Measurements from ENCODE around the gene CCDC68. TPM values are rescaled to one million over a fixed set of nuclear protein-coding genes. Genes with fewer than 3 reads are reported as not detected.
"Not testable (repeated sequence)": the region's sequence is repeated elsewhere in the genome, so short reads cannot be mapped to it uniquely, and the experiment has no call there.

The CCDC68 gene
- total RNA-seq, 3 donors from 2014 or later = not detected

DNA sequence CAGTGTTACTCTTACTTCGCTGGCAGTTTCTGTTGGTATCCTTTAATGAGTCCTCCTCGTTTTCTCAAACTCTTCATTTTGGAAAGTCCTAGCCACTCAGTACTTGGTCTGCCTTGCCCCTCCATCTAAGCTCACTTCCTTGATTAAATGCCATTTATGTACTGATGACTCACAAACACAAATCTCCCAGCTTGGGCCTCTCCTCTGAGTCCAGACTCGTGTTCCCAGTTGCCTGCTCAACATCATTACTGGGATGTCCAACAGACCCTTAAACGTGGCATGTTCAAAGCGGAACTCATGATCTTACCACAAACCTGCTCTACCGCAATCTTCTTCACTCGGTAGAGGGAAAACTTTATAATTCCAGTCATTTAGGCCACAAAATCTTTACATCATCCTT, 13.8 kb upstream of the CCDC68 start:
- no peak overlapping the region for H3K4me3 Mint-ChIP-seq
- H3K36me3 Mint-ChIP-seq (ENCODE audit: insufficient read depth) = no peaks in the 10 kb centered on the region
- H3K27me3 Mint-ChIP-seq (ENCODE audit: low read depth) = peaks cover 2% of the 10 kb centered on the region
- no peaks in the 10 kb centered on the region for H3K9me3 Mint-ChIP-seq
- no peaks in the 10 kb centered on the region for H3K4me1 Mint-ChIP-seq (ENCODE audit: low read depth)
- DNase-seq (no peak), ATAC-seq (no peak)

DNA sequence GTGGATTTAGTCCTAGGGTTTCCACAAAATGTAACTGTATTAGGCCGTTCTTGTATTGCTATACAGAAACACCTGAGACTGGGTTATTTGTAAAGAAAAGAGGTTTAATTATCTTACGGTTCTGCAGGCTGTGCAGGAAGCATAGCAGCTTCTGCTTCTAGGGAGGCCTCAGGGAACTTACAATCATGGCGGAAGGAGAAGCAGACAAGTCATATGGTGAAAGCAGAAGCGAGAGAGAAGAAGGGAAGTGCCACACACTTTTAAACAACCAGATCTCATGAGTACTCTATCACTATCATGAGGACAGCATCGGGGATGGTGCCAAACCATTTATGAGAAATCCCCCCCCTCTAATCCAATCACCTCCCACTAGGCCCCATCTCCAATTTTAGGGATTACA, 9.5 kb upstream of the CCDC68 start:
- Mint-ChIP-seq H3K4me1 (ENCODE audit: low read depth) (no peaks in the 10 kb centered on the region), H3K4me3 (no peak overlapping the region), H3K9me3 (no peaks in the 10 kb centered on the region), H3K36me3 (ENCODE audit: insufficient read depth) (no peaks in the 10 kb centered on the region), H3K27me3 (ENCODE audit: low read depth) (peaks cover 5% of the 10 kb centered on the region)
- DNase-seq (no peak), ATAC-seq (no peak)

DNA sequence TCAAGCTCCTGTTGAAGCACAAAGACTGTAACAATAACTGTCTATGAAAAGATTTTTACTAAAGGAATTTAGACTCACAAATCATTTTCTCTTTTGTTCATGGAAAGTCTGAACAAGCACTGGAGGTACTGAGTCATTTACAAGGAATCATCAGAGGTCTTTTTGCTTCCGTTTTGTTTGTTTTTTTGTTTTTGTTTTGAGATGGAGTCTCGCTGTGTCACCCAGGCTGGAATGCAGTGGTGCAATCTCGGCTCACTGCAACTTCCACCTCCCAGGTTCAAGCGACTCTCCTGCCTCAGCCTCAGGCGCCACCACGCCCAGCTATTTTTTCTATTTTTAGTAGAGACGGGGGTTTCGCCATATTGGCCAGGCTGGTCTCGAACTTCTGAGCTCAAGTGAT, 9.0 kb upstream of the CCDC68 start:
- not testable (repeated sequence) for H3K27me3 Mint-ChIP-seq (ENCODE audit: low read depth); H3K36me3 Mint-ChIP-seq (ENCODE audit: insufficient read depth); ATAC-seq; H3K4me1 Mint-ChIP-seq (ENCODE audit: low read depth); H3K4me3 Mint-ChIP-seq; H3K9me3 Mint-ChIP-seq; DNase-seq

DNA sequence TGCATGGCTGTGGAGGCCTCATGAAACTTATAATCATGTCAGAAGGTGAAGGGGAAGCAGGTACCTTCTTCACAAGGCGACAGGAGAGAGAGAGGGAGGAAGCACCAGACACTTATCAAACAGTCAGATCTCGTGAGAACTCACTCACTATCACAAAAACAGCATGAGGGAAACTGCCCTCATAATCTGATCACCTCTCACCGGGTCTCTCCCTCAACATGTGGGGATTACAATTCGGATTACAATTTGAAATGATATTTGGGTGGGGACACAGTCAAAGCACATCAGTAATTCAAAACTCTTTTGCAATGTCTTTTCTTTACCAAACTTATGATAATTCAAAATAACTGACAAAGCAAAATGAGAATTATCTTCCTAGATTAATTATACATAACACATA, 8.5 kb upstream of the CCDC68 start:
- Mint-ChIP-seq H3K4me3 (no peak overlapping the region), H3K36me3 (ENCODE audit: insufficient read depth) (no peaks in the 10 kb centered on the region), H3K9me3 (no peaks in the 10 kb centered on the region), H3K27me3 (ENCODE audit: low read depth) (peaks cover 6% of the 10 kb centered on the region), H3K4me1 (ENCODE audit: low read depth) (no peaks in the 10 kb centered on the region)
- DNase-seq (no peak), ATAC-seq (no peak)

DNA sequence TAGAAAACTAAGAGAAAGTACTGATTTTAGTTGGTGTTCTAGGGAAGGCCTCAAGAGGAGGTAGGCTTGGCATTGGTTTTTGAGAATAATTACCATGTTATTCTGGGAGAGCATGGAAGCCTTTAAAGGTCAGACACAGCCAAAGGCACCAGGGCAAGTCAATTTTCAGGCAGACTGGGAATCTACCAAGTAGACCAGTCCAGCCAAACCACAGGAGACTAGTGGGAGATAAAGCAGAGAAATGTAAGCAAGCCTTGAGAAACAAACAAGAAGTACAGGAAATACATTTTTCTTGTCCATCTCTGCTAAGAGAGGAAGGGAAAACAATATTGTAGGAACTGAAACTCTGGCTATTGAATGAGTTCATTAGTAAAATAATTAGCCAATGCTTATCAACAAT, 5.5 kb upstream of the CCDC68 start:
- no peak for ATAC-seq

DNA sequence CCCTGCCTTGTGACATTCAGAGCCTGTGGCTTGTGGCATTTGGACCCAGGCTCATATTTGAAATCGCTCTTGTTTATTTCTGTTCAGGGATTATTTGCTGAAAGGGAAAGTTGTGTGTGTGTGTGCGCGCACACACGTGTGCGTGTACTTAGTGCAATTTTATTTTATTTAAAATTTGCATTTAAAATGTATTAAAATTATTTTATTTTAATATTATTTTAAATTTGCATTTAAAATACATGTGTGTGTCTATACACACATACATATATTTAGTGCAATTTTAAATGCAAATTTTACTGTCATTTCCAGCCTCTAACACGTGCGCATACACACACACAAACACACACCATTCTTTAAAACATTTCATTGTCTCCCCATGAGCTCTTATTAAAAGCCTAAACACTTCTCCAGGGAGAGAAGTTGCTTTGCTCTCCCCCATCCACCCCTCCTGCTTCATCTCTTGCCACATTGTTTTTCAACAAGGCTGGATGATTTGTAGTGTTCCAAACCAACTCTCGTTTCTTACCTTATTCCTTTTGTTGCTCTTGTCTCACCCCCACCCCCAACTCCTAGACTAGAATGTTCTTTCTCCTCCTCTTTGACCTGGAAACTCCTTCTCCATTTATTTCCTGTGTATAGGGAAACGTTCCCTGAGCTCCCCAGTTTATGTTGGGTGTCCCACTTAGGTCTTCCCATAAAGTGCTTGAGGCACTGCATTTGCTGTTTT, 3.8 kb upstream of the CCDC68 start:
- Mint-ChIP-seq H3K4me1 (ENCODE audit: low read depth) (no peaks in the 10 kb centered on the region), H3K9me3 (no peaks in the 10 kb centered on the region), H3K36me3 (ENCODE audit: insufficient read depth) (no peaks in the 10 kb centered on the region), H3K4me3 (no peak overlapping the region), H3K27me3 (ENCODE audit: low read depth) (peaks cover 32% of the 10 kb centered on the region)
- ATAC-seq = no peak
- no peak for DNase-seq

More for the DNA sequence above, 5.5 kb upstream of the CCDC68 start:
- H3K4me1 Mint-ChIP-seq (ENCODE audit: low read depth) = no peaks in the 10 kb centered on the region
- H3K4me3 Mint-ChIP-seq = no peak overlapping the region
- no peaks in the 10 kb centered on the region for H3K36me3 Mint-ChIP-seq (ENCODE audit: insufficient read depth)
- H3K27me3 Mint-ChIP-seq (ENCODE audit: low read depth) = peaks cover 22% of the 10 kb centered on the region
- no peaks in the 10 kb centered on the region for H3K9me3 Mint-ChIP-seq
- no peak for DNase-seq

DNA sequence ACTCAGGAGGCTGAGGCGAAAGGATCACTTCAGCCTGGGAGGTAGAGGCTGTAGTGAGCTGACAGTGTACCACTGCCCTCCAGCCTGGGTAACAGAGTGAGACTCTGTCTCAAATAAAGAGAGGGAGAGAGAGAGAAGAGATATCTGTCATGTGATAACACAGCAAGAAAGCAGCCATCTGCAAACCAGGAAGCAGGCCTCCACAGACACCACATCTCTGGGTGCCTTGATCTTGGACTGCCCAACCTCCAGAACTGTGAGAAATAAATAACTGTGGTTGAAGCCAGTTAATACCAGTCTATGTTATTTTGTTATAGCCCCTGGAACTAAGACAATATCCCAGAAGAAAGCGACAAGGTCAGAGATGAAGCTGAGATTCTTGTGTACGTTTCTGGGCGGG, 2.6 kb upstream of the CCDC68 start:
- DNase-seq (no peak), ATAC-seq (no peak)
- Mint-ChIP-seq H3K4me3 (no peak overlapping the region), H3K4me1 (ENCODE audit: low read depth) (no peaks in the 10 kb centered on the region), H3K36me3 (ENCODE audit: insufficient read depth) (no peaks in the 10 kb centered on the region), H3K27me3 (ENCODE audit: low read depth) (peaks cover 34% of the 10 kb centered on the region), H3K9me3 (no peaks in the 10 kb centered on the region)

DNA sequence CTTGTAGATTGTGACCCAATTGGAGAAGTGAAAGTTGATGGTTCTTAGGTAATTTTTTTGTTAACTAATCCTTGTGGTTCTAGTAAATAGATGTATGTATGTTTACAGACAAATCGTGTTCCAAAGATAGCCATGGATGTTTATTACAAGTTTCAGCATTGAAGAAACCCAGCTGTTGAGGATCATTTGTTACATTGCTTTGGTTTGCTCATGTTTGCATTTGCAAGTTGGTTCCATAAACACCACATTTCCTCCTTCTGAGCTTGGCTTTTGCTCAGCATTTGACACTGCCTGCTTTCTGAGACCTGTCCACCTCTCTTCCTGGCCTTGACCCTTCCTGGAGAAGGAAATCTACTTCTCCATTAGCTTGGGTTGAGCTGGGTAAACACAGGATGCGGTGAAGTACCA, 1.8 kb upstream of the CCDC68 start:
- Mint-ChIP-seq H3K36me3 (ENCODE audit: insufficient read depth) (no peaks in the 10 kb centered on the region), H3K4me1 (ENCODE audit: low read depth) (no peaks in the 10 kb centered on the region), H3K27me3 (ENCODE audit: low read depth) (peaks cover 34% of the 10 kb centered on the region), H3K9me3 (no peaks in the 10 kb centered on the region), H3K4me3 (no peak overlapping the region)
- ATAC-seq (no peak), DNase-seq (no peak)

DNA sequence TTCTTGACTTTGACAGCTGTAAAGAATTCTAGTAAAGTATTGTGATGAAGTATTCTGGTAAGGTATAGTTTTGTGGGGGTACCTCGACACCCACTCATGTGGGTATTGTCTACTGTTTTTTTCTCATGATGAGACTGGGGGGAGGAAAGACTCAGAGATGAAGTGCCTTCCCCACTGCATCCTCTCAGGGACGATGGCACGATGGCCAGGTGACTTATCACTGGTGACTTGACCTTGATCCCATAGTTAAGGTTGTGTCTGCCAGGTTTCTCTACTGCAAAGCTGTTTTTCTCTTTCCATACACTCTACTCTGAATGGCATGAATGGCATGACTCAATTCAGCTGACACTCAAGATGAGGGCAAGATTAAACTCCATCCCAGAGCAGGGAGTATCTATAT, 936 bp upstream of the CCDC68 start:
- Mint-ChIP-seq H3K9me3 (no peaks in the 10 kb centered on the region), H3K4me3 (no peak overlapping the region), H3K4me1 (ENCODE audit: low read depth) (no peaks in the 10 kb centered on the region), H3K27me3 (ENCODE audit: low read depth) (peaks cover 34% of the 10 kb centered on the region), H3K36me3 (ENCODE audit: insufficient read depth) (no peaks in the 10 kb centered on the region)
- DNase-seq = no peak
- no peak for ATAC-seq

DNA sequence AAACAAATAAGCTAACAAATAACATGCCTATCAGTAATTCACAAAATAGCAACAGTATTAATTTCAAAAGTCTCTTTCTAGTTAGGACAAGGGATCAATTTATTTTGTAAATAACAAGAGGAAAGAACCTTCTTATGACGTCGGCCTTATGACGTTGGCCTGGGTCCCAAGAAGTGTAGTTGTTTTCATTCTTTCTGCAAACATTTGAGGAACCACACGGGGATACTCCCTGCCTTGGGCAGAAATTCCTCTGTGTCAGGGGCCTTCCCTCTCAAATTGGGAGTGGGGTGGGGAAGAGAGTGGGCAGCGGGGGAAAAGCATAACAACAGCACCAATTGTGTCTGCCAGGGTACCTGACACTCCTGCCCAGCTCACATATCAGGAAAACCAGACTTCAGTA, 1.3 kb downstream of the CCDC68 start:
- no peaks in the 10 kb centered on the region for H3K9me3 Mint-ChIP-seq
- no peaks in the 10 kb centered on the region for H3K4me1 Mint-ChIP-seq (ENCODE audit: low read depth)
- H3K36me3 Mint-ChIP-seq (ENCODE audit: insufficient read depth) = no peaks in the 10 kb centered on the region
- H3K27me3 Mint-ChIP-seq (ENCODE audit: low read depth) = peaks cover 30% of the 10 kb centered on the region
- no peak for DNase-seq
- ATAC-seq = no peak
- H3K4me3 Mint-ChIP-seq = no peak overlapping the region

DNA sequence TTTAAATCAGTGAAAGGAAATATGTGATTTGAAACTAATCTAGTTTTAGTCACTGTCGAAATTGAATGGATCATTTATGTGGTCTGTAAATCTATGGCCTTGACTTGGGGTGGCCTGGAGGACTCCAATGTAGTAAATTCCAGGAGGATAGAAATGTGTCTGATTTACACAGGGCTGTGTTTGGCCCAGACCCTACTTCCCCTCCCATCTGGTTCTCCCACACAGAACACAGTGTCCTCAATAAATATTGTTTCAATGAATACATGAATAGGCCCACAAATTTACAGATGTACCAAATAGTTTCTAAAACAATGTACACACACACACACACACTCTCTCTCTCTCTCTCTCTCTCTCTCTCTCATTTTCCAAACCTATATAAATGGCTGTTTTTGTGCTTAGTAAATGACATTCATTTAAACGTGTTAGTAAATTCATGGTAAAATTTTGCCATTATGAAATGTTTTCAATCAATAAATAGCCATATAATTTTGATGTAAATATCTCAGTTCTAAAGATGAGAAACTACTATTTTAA, 1.9 kb downstream of the CCDC68 start:
- Mint-ChIP-seq H3K9me3 (no peaks in the 10 kb centered on the region), H3K27me3 (ENCODE audit: low read depth) (peaks cover 30% of the 10 kb centered on the region), H3K4me1 (ENCODE audit: low read depth) (no peaks in the 10 kb centered on the region)

DNA sequence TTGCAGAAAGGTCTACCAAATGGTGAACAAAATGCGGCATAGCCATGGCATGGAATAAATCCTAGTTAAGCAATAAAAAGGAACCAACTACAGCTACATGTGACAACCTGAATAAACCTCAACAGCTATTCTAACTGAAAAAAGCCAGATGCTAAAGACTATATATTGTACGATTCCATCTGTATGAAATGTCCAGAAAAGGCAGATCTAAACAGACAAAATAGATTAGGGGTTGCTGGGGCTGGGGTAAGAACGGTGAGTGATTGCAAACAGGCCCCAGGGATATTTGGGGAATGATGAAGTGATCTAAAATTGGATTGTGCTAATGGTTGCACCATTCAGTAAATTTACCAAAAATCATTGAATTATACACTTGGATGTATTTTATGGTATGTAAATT, 2.8 kb downstream of the CCDC68 start:
- no peak overlapping the region for H3K4me3 Mint-ChIP-seq
- no peaks in the 10 kb centered on the region for H3K36me3 Mint-ChIP-seq (ENCODE audit: insufficient read depth)
- H3K27me3 Mint-ChIP-seq (ENCODE audit: low read depth) = peaks cover 27% of the 10 kb centered on the region
- ATAC-seq (no peak), DNase-seq (no peak)
- no peaks in the 10 kb centered on the region for H3K4me1 Mint-ChIP-seq (ENCODE audit: low read depth)
- H3K9me3 Mint-ChIP-seq = no peaks in the 10 kb centered on the region

More for the DNA sequence above, 1.9 kb downstream of the CCDC68 start:
- ATAC-seq (no peak), DNase-seq (no peak)
- Mint-ChIP-seq H3K4me3 (no peak overlapping the region), H3K36me3 (ENCODE audit: insufficient read depth) (no peaks in the 10 kb centered on the region)

DNA sequence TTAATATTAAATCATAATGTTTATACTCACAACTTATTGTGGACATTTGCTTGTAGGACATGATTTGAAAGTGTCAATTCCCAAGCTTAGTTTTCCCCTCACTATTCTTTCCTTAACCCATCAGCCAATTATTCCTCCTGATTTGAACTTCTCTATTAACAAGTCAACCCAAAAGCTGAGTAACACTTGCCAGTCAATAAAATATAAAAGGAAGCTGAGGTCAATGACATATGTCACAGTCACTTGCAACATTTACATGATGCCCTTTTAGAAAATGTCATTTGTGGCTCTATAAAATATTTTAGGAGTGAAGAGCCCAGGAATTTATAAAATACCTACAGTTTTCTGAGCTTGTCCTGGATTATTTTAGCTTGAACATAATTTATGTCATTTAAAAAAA, 7.2 kb downstream of the CCDC68 start:
- Mint-ChIP-seq H3K9me3 (no peaks in the 10 kb centered on the region), H3K36me3 (ENCODE audit: insufficient read depth) (no peaks in the 10 kb centered on the region), H3K27me3 (ENCODE audit: low read depth) (peaks cover 2% of the 10 kb centered on the region), H3K4me3 (no peak overlapping the region), H3K4me1 (ENCODE audit: low read depth) (peaks cover under 1% of the 10 kb centered on the region)
- no peak for ATAC-seq
- DNase-seq = no peak

DNA sequence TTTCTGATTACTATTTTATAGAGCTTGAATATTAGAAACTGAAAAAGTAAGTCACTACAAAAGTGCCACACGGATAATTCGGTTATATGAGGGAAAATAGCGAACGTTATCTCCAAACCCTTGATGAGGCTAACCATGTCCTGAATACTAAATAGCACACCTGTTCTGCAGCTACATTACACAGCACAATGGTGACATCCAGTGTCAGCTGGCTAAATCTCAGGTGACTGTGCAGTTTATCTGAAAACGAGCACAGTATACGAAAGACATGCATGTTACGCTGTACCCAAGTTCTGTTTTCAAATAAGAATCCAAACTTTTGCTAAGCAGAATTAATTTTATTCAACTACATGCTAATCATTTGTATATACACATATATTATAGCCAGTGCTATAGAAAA, 9.0 kb downstream of the CCDC68 start:
- Mint-ChIP-seq H3K36me3 (ENCODE audit: insufficient read depth) (no peaks in the 10 kb centered on the region), H3K27me3 (ENCODE audit: low read depth) (peaks cover 2% of the 10 kb centered on the region), H3K9me3 (no peaks in the 10 kb centered on the region), H3K4me1 (ENCODE audit: low read depth) (peaks cover 15% of the 10 kb centered on the region), H3K4me3 (no peak overlapping the region)
- no peak for DNase-seq
- ATAC-seq = no peak

DNA sequence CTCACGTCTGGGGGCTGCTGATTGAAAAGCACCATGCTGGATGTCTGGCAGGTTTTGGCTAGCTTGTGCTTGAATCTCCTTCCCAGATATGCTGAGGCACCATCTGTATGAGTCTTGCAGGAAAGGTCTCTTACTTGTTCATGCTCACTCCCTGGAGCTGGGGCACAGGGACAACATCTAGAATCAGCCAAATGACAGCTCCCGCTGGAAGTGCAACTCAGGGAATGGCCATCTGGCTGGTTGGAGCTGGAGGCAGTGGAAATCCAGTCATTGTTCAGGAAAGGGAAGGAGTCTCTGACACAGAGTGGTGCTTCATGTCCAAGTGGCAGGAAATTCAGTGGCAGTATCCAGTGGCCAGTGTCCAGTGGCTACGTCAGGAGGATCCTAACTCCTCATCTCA, 9.7 kb downstream of the CCDC68 start:
- ATAC-seq (no peak), DNase-seq (no peak)
- H3K36me3 Mint-ChIP-seq (ENCODE audit: insufficient read depth) = no peaks in the 10 kb centered on the region
- no peaks in the 10 kb centered on the region for H3K9me3 Mint-ChIP-seq
- peaks cover 2% of the 10 kb centered on the region for H3K27me3 Mint-ChIP-seq (ENCODE audit: low read depth)
- peaks cover 15% of the 10 kb centered on the region for H3K4me1 Mint-ChIP-seq (ENCODE audit: low read depth)
- no peak overlapping the region for H3K4me3 Mint-ChIP-seq

Data from activated T-cell treated with anti-CD3 and anti-CD28 coated beads, Interleukin-2, amount 50 U/mL, for 4 hours (primary cell).